Measurements from ENCODE around the gene GCNT2. TPM values are rescaled to one million over a fixed set of nuclear protein-coding genes. Genes with fewer than 3 reads are reported as not detected.
"Not testable (repeated sequence)": the region's sequence is repeated elsewhere in the genome, so short reads cannot be mapped to it uniquely, and the experiment has no call there.

Gene GCNT2
- total RNA-seq, 1 donor from 2014 or later, result 32.2 TPM

DNA sequence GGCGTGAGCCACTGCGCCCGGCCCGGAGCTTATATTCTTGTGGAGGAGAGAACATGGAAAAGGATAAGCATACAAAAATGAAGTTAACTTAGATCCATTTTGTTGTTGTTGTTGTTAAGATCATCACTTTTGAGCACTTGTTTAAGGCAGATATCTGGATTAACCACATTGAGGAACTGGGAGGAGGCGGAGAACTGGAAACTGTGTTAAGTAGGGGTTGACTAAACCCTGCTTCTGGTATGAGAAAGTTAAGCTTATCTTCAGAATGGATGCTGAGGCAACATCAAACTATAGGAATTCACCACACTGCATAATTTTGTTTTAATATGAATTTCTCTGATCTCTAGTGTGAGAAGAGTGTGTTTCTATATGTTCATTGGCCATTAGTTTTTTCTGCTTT, 57.6 kb downstream of the GCNT2 start:
- ATAC-seq (no peak), DNase-seq (no peak)
- H3K36me3 ChIP-seq, result no peaks in the 10 kb centered on the region
- intact Hi-C loops (cut with DNase I), result no loop called here
- TF ChIP-seq, protein P1, sequence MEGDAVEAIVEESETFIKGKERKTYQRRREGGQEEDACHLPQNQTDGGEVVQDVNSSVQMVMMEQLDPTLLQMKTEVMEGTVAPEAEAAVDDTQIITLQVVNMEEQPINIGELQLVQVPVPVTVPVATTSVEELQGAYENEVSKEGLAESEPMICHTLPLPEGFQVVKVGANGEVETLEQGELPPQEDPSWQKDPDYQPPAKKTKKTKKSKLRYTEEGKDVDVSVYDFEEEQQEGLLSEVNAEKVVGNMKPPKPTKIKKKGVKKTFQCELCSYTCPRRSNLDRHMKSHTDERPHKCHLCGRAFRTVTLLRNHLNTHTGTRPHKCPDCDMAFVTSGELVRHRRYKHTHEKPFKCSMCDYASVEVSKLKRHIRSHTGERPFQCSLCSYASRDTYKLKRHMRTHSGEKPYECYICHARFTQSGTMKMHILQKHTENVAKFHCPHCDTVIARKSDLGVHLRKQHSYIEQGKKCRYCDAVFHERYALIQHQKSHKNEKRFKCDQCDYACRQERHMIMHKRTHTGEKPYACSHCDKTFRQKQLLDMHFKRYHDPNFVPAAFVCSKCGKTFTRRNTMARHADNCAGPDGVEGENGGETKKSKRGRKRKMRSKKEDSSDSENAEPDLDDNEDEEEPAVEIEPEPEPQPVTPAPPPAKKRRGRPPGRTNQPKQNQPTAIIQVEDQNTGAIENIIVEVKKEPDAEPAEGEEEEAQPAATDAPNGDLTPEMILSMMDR (IDR thresholded peaks at IDR 0.05), result no peak
- H3K27me3 ChIP-seq (ENCODE audit: low read depth), result no peaks in the 10 kb centered on the region
- no peak overlapping the region for H3K4me3 ChIP-seq
- no peaks in the 10 kb centered on the region for H3K9me3 ChIP-seq
- H3K4me1 ChIP-seq, result peaks cover 12% of the 10 kb centered on the region
- no peak overlapping the region for H3K27ac ChIP-seq

DNA sequence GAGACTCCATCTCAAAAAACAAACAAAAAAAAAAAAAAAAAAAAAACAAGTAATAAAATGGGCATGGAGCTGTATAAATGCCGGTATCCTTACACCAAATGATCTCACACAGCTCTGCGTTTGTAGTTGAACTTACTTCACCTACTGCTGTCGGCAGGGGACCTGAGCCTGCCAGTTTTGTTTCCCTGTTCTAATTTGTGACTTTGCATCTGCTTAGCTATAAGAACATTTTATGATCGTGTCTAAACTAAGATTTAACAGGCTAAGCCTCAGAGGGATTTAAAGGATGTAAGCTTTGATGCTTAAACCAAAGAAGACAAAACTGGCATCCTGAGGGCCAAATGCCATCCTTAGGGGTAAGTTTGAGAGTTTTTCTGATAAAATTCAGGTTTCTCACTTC, 58.7 kb downstream of the GCNT2 start:
- H3K9me3 ChIP-seq, result no peaks in the 10 kb centered on the region
- no peaks in the 10 kb centered on the region for H3K36me3 ChIP-seq
- DNase-seq (no peak), ATAC-seq (no peak)
- H3K4me3 ChIP-seq, result no peak overlapping the region
- intact Hi-C loops (cut with DNase I), result no loop called here
- H3K27ac ChIP-seq, result no peak overlapping the region
- no peaks in the 10 kb centered on the region for H3K27me3 ChIP-seq (ENCODE audit: low read depth)
- TF ChIP-seq, protein P1 (IDR thresholded peaks at IDR 0.05), result no peak
- peaks cover 21% of the 10 kb centered on the region for H3K4me1 ChIP-seq

DNA sequence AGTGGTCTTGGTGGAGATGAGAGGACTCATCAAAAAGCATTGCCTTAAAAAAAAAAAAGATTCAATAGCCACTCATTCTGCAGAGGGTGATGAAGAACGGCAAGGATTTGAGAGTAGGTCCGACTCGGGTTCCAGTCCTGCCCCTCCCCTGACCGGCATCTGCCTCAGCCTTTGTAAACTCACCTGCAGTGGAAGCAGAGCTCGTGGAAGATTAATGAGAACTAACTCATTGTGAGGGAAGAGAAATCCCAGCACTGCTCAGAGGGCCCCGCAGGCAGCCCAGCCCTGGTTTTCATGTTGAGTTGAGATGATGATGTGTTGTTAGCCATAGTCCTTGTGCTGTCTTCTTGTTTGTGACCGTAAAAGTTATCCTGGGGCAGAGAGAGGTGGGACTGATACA, 59.4 kb downstream of the GCNT2 start:
- Histone ChIP-seq H3K4me1 (peaks cover 23% of the 10 kb centered on the region), H3K27ac (no peak overlapping the region), H3K9me3 (no peaks in the 10 kb centered on the region), H3K36me3 (no peaks in the 10 kb centered on the region), H3K27me3 (ENCODE audit: low read depth) (no peaks in the 10 kb centered on the region), H3K4me3 (no peak overlapping the region)
- TF ChIP-seq, protein P1 (IDR thresholded peaks at IDR 0.05), result no peak
- intact Hi-C loops (cut with DNase I), result no loop called here
- ATAC-seq (no peak), DNase-seq (no peak)

DNA sequence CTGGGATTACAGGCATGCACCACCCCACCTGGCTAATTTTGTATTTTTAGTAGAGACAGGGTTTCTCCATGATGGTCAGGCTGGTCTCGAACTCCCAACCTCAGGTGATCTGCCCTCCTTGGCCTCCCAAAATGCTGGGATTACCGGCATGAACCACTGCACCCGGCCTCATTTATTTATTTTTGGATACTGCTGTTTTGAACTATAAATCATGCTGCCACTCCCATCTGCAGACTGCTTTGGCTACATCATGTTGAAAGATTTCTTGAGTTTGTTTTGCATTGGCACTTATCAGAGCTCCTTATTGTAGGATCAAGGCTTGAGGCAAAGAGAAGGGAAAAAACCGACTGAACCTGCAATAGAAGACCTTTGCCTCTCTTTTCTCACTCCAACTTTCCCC, 60.3 kb downstream of the GCNT2 start:
- H3K4me3 ChIP-seq; intact Hi-C loops (cut with DNase I); H3K27ac ChIP-seq; H3K36me3 ChIP-seq; ATAC-seq; DNase-seq; H3K9me3 ChIP-seq; H3K27me3 ChIP-seq (ENCODE audit: low read depth): not testable (repeated sequence)
- H3K4me1 ChIP-seq, result peaks cover 29% of the 10 kb centered on the region

DNA sequence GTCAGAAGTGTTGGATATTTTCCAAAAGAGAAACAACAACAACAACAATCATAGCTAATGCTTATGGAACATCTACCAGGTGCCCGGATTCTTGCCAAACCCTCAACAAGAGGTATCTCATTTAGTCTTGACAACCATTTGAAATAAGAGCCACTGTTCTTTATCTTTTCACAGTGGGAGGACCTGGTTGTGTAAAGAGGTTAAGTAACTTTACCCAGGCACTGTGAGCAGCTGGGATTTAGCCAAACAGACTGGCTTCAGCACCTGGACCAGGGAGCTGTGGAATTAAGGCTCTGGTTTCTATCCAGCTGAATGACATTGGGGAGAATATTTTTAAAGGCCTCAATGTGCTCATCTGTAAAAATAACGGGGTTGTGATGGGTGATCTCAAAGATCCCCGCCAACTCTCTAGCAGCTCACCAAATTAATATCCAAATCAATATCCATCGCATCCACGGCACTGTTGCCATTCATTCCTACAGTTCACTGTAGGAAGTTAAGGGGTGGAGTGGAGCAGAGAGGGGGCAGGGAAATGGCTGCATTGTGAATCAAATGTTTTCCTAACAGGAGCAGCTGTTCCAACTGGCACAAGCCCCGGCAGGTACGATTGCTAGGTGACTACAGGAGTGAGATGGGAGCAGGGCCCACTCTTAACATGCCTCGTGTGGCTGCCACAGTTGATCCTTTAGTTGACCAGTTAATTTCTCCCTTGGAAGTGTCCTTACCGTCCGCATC, 61.8 kb downstream of the GCNT2 start:
- Histone ChIP-seq H3K36me3 (no peaks in the 10 kb centered on the region), H3K27me3 (ENCODE audit: low read depth) (no peaks in the 10 kb centered on the region), H3K4me3 (no peak overlapping the region), H3K27ac (no peak overlapping the region), H3K4me1 (peaks cover 29% of the 10 kb centered on the region), H3K9me3 (no peaks in the 10 kb centered on the region)
- ATAC-seq, result peak; percentile 17 to 36
- TF ChIP-seq, protein P1 (IDR thresholded peaks at IDR 0.05), result no peak
- intact Hi-C loops (cut with DNase I), result no loop called here
- DNase-seq, result no peak

DNA sequence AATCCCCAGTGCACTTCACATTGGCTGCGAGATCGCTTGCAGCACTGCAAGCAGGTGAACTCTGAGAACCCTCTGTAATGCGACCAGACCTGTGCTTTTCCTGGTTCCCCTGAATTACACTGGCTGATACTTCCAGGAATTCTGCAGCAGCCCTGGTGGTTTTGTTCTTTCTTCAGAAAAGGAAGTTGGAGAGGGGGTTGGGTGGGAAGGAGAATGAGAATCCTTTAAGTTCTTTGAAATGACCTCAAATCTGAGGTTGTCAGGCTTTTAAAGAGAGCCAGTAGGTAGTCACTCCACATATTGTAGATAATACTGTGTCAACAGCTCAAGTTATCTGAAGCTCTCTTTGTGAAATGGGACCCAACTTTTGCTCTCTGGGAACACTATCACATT, 62.4 kb downstream of the GCNT2 start:
- ATAC-seq (peak; percentile 31 to 72), DNase-seq (no peak)
- Histone ChIP-seq H3K9me3 (no peaks in the 10 kb centered on the region), H3K27ac (no peak overlapping the region), H3K4me3 (no peak overlapping the region), H3K4me1 (peaks cover 29% of the 10 kb centered on the region), H3K27me3 (ENCODE audit: low read depth) (no peaks in the 10 kb centered on the region), H3K36me3 (no peaks in the 10 kb centered on the region)
- intact Hi-C loops (cut with DNase I), result no loop called here
- TF ChIP-seq, protein P1 (IDR thresholded peaks at IDR 0.05), result no peak

All from lower lobe of right lung (tissue), 2 donors.